ENCODE measurements around the gene ROBO3.

Gene ROBO3

DNA sequence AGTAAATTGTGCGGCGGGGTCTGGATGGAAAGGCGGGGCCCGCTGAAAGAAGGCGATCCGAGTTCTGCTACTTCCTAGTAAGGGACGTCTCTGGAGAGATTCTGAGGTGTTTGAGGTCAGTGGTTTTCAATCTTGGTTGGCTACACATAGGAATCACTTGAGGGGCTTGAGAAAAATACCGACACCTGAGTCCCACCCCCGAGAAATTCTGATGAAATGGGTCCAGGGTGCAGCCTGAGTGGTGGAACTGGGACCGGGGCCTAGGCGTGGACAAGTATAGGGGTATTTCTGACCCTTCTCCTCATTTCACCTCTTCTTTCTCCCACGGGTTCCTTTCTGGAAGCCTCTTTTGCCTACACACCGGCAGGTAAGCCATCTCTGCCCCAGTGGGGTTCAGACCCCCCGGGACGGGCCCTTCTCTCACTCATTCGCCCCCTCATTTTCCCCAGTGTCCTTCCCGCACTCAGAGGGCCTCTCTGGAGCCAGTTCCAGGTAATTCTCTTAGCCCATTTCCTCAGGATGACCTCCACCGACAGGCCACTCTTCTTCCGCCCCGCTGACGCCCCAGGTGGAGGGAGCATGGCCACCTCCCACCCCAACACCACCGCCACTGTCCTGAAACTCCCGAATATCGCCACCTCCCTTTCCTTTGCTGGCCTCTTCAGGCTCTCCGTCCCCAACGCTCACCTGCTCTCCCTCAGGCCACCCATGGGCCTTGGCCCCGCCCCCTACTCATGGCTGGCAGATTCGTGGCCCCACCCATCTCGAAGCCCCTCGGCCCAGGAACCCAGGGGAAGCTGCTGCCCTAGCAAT lies 11.8 kb downstream of the ROBO3 start:
- no peak for DNase-seq

- DNase-seq, result no peak
Observed at GRCh38 chr11:124877631-124877909, 12.3 kb downstream of the ROBO3 start.

DNA sequence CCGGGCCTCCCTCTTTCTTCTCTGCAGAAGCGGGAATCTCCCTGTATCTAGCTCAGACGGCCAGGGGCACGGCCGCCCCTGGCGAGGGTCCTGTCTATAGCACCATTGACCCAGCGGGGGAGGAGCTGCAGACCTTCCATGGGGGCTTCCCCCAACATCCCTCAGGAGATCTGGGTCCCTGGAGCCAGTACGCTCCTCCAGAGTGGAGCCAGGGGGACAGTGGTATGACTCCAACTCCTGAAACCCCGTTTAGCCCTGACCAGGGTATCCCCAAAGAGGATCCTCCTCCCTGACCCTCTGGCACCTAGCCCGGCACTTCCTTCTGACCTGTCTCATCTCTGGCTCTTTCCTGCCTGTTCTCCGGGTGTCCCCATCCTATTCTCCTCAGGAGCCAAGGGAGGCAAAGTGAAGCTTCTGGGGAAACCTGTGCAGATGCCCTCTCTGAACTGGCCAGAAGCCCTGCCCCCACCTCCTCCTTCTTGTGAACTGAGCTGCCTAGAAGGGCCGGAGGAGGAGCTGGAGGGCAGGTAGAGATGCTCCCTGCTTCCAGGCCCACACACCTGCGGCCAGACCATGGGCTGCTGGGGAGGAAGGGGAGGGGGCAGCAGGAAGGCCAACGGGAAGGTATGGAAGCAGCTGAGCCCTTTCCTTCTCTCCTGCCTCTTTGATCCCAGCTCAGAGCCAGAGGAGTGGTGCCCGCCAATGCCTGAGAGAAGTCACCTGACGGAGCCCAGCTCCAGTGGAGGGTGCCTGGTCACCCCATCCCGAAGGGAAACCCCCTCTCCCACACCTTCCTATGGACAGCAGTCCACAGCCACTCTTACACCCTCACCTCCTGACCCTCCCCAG lies 12.9 kb downstream of the ROBO3 start:
- no peak for DNase-seq

- no peak for DNase-seq
Observed at GRCh38 chr11:124878759-124879492, 13.7 kb downstream of the ROBO3 start.

- no peak for DNase-seq
Observed at GRCh38 chr11:124879493-124880289, 14.5 kb downstream of the ROBO3 start.

GRCh38 chr11:124880290-124880611 lies 15.0 kb downstream of the ROBO3 start:
- DNase-seq, result no peak

GRCh38 chr11:124880958-124881357 lies 15.7 kb downstream of the ROBO3 start:
- no peak for DNase-seq

- DNase-seq, result no peak
Observed at GRCh38 chr11:124882339-124883071, 17.3 kb downstream of the ROBO3 start.

- no peak for DNase-seq
Observed at GRCh38 chr11:124884340-124884739, 19.1 kb downstream of the ROBO3 start.

DNA sequence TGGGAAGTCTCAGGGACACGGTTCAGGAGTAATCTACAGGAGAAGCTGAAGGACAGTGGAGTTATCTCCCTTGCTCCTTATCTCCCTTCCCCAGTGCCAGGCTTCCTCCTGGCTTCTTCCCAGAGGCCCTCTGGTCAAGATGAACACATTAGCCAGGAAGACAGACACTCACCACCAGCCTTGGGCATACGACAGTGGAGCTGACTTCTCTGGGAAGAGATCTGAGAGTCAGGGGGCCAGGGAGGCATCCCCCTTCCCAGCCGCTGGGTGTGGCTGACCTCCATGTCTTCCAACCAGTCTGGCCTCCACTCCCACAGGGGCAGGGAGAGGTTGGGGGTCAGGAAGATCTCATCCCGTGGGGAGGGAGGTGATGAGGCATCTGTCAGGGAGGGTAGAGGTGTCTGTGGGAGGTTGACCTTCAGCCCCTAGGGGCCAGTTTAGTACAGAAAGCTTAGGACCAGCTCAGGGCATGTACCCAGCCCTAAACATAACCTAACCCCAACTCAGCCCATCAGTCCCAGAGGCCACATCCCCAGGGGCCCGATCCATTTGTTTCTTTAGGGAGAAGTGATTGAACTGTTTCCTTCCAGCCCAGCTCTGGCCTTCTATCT lies 19.7 kb downstream of the ROBO3 start:
- DNase-seq, result no peak

GRCh38 chr11:124886476-124886875 lies 21.2 kb downstream of the ROBO3 start:
- no peak for DNase-seq

DNA sequence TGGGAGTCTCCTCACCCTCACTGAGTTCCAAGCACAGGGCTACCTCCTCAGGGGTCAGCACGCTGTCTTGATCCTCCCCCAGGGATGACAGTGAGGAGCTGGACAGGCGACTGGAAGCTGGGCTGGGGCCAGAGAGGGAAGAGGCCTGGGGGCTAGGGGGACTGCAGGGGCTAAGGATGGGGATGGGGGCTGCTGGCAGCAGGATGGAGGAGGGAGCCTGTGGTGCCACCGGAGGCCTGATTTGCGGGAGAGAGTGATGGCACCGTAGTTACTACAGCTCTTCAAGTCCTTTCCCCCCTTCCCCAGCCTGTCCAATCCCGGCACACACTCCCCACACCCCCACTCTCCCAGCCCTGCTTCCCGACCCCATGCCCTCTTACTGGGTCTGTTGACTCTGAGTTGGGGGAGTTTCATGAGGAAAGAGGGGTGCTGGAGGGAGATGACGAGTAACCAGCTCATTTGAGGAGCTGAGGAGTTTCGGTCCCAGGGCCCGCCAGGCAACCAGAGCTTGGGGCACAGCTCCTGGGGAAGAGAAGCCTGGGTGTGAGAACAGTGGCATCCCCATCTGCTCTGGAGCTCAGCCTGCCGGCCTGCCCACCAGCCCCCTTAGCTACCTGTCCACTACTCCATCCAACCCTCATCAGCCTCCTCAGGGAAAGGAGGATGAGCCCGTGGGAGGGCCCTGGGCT lies 21.9 kb downstream of the ROBO3 start:
- DNase-seq, result no peak

DNA sequence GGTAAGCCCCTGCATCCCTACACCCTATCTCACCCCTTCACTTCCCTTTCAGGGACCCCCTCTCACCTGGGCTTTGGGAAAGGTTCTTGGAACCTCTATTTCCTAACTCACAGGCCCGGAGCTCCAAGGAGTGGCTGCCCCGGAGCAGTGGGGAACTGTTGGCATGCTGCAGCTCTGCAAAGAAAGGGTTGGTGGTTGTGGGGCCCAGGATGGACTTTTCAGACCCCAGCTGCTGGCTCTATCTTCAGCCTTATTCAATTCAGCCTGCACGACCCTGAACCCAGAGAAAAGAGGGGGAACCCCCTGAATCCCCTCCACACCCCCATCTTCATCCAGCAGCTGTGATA lies 22.4 kb downstream of the ROBO3 start:
- DNase-seq, result no peak

DNA sequence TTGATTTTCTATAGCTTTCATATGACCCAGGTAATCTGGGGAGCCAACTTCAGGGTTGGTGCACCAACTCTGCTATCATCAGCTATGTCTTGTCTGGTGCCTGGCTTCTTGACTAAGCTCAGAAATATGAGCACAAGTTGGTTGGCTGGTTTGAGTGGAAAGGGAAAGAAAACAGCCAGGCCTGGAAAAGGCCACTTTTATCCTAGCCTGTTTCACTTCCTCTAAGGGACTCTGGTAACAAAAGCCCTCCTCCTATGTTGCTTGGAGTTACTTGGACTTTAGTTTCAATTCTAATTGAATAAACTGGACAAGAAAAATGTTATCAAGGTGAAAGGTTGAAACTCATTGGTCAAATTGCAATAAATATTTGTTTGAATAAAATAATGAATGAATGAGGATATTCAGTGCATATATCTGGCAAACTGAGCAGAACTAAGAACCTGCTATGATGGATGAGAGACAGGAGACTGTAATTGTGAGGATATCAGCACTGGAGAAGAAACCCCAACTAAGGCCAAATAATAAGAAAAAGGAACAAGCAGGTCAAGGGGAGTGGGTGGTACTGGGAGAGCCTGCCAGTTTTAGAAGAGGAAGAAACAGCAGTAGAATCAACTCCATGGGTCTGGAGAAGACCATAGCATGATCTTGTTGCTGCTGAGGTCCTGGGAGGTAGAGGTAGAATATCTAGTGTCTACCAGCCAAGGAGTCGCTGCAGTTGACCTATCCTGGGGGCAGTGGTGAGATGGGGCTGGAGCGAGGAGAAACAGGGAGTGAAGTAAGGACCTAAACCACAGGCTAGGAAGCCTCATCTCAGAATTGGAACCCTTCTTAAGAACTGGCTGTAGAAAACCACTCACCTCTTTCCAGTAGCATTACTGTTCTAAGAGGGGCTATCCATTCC lies 24.2 kb downstream of the ROBO3 start:
- DNase-seq, result no peak

DNA sequence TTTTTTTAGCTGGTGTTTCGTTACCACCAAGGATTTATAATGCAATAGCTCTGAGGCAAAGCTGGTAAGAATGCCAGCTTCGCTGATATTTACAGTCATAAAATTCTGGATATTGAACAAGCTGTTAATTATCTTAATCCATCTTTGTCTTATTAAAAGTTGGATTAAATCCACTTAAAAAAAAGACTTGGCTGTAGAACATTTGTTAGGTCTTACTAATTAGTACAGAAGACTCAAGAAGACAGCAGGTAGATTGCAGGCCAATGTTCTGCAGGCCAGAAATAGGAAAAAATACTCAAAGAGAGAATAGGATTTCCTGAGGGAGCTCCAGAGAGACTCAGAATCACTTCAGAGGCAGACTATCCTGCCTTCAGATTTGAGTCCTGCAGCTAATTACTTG lies 24.9 kb downstream of the ROBO3 start:
- DNase-seq, result no peak

DNA sequence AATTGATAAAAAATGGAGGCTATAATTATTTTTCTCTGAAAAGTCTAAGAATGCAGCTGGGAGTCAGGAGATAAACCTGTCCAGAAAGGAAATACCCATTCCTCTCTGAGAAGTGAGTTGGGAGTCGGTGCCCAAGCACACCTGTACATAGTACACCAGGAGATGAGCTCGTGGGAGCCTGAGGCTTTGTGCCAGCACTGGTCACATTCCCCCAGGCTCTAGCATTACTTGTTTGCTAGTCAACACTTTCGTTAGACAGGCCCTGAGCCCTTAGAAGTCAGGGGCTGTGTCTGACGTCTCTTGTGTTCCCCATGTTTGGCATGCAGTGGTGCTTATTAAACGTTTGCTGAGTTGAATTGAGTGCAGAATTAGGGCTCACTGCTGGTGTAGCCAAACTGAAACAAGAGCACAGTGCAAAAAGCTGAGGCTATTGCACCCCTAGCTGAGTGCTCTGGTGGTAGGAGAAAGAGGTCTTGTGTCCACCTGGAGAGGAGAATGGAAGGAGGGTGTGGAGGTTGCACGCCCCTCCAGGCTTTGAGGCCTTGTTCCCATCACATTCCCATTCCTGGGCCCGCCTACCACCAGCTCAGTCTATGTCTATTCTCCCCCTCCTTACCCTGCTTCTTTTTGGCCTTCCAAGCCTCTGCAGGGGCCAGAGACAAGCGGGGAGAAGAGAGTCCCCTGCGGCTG lies 25.6 kb downstream of the ROBO3 start:
- DNase-seq, result no peak

GRCh38 chr11:124891373-124891861 lies 26.2 kb downstream of the ROBO3 start:
- DNase-seq, result no peak

- DNase-seq, result no peak
Observed at GRCh38 chr11:124892146-124892545, 26.9 kb downstream of the ROBO3 start.

GRCh38 chr11:124892750-124893454 lies 27.7 kb downstream of the ROBO3 start:
- no peak for DNase-seq

All from NCI-H510A treated with DMSO at 0.1 percent for 48 hours (cell line).